ENCODE data around the gene ST3GAL4.
"Not testable (repeated sequence)": the region's sequence is repeated elsewhere in the genome, so short reads cannot be mapped to it uniquely, and the experiment has no call there.

The ST3GAL4 gene

DNA sequence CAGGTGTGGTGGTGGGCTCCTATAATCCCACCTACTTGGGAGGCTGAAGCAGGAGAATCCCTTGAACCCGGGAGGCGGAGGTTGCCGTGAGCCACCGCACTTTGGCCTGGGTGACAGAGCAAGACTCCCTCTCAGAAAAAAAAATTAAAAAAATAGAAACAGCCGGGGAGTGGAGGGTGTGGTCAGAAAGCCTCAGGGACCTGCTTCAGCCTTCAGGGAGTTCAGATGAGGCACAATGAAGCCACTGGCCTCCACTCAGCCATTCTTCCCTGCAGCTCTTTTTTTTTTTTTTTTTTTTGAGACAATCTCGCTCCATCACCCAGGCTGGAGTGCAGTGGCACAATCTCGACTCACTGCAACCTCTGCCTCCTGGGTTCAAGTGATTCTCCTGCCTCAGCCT lies 8.5 kb upstream of the ST3GAL4 start:
- not testable (repeated sequence) for DNase-seq (ENCODE audit: low spot score)

DNA sequence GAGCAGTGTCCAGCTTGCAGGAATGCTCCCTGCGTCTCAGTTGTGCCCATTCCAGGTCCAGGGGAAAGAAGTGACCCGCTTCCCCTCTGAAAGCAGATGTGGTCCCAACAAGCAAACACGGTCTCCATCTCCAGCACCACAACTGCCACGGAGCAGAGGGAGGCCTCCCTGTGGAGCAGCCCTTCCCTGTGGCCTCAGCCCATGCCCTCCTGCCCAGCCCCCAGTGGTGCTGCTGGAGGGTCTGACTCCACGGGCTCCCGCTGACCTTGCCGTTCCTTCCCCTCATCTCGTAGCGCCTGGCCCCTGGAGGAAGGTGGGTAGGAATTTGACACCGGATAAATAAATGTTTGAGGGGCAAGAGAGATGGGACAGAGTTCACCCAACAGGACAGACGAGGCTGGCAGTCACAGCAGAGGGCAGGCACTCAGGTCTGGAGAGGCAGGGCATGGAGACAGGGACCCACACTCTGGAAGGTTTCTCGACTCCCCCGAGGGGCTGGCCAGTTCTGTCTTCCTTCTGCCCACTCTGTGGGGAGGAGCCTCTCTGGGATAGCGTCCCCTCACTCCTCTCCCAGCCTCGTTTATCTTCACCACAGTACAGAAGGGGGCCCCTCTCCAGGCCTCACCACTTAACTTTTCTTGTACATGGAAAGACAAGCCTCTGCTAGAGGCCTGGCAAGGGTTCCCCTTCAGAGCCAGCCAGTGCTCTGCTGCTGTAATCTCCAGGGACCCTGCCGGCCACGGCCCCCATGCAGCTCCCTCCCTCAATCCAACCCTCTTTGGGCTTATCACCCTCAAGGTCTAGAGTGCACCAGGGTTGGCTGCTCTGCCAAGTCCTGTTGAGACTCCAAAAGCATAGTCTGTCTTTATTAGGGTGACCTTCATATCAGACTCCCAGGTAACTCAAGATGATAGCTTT lies 7.5 kb upstream of the ST3GAL4 start:
- DNase-seq (ENCODE audit: low spot score): no peak

DNA sequence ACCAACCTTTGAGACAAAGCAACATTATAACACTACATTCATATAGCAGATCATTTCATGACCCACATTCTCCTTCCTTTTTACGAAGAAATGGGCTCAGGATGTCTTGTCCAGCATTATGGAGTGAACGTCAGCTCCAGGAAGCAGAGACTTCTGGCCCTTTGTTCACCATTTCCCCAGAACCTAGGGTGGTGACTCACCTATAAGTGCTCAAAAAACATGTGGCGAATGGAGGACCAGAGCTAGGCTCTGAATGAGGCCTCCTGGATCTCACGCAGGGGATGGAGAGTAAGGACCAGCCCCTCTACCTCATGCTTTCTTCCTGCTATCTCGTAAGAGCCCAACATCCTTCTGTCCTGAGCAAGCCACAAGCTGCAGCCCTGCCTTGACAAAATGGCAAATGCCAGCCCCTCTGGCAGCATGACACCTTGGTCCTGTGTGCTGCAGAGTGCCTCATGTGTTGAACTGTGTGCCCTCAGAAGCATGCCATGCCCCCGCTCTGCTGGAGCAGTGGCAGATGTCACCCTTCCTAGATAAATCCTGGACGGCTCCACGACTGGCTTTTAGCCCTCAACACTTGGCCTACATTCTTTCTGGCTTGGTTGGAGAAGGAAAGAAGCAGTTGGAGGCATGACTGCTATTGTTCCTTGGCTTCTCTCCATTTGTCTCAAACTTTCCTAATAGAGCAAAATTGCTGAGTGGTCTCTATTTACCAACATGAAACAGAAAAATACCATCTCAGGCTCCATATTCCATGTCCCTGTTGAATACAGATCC lies 6.5 kb upstream of the ST3GAL4 start:
- DNase-seq (ENCODE audit: low spot score): no peak

DNA sequence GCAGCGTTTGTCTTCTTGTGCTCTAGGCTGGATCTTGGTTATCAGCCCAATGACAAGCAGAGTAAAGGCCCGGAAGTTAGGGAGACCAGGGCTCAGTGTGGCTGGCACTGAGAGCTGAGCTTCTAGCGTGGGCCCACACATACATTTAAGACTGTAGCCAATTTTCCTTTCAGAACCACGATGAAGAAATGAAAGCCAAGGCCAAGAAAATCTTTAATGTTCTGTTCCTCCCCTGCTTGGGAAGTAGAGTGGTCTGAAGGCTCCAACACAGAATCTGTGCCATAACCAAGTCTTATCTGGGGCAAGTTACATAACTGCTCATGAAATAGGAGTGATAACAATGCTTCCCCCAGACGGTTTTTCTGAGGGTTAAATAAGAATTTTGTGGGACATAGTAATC lies 4.7 kb upstream of the ST3GAL4 start:
- DNase-seq (ENCODE audit: low spot score): no peak

DNA sequence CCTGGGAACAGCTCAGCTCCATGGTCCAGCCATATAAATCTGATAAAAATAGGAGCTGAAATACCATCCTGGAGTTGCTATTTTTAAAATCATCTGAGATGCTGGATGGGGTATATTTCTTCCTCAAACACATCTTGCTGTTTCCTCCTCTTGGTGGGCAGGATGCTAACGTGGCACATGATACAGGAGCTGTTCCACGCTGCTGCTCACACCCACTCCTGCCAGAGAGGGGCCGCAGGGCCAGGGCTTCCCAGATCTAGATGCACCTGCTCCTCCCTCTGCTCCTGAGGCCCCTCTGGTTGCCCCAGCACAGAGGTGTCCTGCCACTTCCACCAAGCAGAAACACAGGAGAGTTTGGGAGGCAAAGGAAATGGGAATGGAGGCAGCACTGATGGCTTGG lies 3.3 kb upstream of the ST3GAL4 start:
- DNase-seq (ENCODE audit: low spot score): no peak

DNA sequence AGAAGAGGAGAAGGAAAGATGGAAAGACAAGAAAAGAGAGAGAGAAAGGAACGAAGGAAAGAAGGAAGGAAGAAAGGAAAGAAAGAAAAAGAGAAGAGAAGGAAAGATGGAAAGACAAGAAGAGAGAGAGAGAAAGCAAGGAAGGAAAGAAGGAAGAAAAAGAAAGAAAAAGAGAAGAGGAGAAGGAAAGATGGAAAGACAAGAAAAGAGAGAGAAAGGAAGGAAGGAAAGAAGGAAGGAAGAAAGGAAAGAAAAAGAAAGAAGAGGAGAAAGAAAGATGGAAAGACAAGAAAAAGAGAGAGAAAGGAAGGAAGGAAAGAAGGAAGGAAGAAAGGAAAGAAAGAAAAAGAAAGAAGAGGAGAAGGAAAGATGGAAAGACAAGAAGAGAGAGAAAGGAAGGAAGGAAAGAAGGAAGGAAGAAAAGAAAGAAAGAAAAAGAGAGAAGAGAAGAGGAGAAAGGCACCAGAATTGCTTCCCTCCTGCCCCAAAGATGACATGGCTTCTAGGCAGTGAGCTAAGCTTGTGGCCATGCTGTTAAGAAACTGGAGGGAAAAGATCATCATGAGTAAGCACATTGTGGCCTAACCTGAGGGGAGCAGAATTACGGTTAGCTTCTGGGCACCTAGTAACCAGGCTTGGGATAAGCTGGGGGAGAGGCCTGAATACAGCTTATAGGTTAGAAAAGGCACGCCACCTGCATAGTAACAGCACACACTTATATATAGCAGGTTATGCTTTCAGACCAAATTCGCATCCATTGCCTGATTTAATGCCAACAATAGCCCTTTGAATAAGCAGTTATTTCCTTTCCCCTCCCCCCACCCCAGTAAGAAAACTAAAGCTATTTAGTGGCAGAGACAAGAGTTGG lies 2.3 kb upstream of the ST3GAL4 start:
- DNase-seq (ENCODE audit: low spot score): no peak

DNA sequence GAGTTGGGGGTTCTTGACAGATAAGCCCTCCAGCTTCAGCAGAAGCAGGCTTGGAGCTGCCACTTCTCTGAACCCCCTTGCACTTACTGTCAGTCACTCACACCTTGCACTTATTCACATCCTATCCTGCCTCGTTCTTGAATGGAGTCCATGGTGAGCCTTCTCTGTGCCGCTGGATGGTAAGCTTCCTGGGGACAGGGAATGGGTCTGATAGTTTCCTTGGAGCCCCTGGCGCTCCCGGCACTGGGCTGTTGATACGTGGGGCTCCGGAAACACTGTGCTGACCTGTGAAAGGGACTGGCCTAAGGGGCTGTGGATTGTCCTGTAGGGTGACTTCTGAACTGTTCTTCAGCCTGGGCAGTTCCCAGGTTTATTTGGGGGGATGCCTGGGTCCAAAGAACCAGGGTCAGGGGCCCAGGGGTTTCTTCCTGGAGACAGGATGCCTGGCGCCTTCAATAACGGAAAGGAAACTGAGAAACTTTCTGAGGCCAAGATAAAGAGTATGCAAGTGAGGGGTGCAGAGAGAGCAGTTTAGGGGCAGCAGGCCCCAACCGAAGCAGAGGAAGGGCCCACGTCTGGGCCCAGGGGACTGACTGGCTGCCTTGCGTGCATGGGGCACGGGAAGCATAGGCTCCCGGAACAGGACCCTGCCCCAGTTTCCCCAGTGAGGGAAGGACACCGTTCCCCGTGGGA lies 709 bp upstream of the ST3GAL4 start:
- DNase-seq (ENCODE audit: low spot score): no peak

DNA sequence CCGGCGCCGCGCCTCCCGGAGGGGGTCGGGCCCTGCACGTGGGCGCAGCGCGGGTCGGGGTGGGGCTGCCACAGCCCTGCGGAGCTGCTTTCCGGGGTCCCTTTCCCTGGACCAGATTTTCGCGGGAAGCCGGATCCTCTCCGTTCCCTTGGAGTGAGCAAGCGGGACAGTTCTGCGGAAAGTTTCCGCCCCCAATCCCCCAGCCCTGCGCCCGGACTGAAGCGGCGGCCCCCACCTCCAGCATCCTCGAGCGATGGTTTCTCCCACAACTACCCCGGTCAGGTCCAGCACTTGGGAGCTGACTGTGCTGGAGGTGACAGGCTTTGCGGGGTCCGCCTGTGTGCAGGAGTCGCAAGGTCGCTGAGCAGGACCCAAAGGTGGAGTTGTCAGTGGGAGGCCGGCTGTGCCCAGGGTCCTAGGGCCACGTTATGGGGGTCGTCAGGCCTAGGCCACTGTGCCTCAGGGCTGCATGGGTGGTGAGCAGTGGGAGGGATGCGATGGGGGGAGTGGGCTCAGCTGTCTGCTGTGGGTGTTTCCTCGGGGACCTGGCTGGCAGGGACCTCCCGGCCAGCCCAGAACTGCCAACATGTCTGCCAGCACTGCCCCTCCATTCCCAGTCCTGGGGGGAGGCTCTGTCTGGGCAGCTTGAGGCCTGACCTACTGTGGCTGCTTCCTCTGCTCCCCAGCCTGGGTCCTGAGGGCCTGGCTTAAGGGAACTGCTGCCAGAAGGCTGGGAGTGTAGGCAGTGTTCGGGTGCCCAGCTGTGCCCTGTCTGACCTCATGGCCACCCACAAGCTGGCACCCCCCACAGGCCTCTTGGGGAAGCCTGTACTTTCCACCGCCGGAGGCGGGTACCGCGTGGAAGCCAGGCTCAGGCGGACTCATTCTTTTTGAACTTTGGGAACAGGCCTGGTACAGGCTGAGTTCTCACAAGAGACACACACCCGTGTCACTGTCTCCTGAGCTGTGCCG lies 726 bp downstream of the ST3GAL4 start:
- DNase-seq (ENCODE audit: low spot score): peak; percentile 73

DNA sequence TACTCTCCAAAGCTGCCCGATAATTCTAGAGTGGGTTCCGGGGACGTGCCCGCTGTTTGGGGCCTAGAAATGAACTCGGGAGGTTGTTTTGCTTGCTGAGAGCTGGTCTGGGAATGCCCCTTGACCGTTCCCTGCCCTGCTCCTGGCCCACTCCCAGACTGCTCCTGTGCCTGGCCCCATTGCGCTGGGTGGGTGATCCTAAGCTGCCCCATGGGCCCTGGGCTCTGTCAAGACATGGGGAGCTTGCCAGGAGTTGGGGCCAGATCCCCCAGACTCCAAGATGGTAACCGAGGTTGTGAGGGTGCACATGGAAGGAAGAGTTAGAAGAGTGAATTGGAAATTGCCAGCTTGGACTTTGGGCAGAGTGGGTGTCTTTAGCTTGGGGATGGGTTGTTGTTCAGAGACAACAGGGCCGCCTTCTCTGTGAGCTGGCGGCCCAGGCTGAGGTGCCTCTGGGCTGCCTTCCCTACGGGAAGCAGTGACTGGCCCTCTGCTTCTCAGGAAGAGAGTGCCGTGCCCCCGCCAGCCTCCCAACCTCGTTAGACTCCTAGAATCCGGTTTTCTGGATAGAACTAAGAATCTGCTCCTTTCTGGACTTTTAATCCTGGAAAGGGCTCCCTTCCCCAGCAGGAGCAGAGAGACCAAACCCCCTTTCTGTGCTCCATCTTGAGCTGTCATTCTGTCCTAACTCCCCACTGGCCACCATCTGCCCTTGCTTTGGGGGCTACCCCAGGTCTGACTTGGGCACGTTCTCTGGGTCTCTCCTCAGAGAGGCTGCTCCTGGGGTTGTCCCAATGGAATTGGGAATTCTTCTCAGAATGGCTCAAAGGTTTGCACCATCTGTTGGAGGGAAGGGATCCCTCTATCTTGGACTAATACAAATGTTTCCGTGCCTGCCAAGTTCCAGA lies 1.8 kb downstream of the ST3GAL4 start:
- no peak for DNase-seq (ENCODE audit: low spot score)

DNA sequence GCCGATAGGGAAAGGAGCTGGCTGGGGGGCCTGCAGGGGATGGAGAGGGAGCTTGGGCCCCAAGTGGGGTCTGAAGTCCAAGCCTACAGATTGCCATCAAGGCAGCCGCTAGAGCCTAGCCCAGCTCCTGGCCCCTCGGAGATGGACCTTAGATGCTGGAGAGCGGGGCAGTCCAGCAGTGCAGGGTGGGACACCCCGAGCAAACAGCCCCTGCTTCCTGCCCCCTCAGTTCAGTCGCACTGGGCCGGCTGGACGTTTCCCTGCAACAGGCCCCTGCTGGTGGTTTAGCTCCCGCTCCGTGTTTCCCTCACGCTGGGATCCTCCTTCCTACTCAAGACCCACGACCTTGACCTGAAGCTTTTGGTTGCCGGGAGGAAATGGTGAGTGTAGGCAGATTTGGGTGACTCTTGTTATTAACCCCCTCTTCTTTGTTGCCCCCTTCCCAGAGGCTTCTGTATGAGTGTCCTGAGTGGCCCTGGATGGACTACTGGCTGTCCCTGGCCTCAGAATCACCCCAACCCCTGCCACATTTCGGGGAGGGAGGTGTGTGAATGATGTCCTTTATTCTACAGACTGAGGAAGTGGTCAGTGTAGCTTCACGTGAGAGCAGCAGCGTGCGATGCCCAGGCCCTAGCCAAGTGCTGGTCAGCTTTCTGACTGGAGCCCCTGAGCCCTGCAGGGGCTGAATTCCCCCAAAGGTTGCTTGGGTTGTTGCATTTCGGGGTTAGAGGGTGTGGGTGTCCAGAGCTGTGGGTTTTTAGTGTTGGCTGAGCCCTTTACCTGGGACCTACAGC lies 2.7 kb downstream of the ST3GAL4 start:
- no peak for DNase-seq (ENCODE audit: low spot score)

DNA sequence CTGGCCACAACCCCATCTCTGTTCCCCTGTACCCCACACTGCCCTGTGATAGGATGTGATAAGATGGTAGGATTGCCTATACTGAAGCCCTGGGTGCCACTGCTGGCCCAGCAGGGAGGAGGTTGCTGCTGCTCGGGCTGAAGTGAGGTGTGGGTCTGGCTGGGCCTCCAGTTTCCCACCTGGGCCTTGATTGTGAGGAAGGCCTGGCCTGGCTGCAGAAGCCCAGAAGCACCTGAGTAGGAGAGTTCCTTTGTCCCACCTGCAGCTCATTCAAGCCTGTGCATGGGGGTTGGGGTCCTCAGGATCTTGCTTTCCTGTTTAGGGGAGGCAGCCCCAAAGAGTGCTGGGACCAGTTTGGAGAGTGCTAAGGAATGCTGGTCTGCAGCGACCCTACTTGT lies 3.3 kb downstream of the ST3GAL4 start:
- DNase-seq (ENCODE audit: low spot score): no peak

DNA sequence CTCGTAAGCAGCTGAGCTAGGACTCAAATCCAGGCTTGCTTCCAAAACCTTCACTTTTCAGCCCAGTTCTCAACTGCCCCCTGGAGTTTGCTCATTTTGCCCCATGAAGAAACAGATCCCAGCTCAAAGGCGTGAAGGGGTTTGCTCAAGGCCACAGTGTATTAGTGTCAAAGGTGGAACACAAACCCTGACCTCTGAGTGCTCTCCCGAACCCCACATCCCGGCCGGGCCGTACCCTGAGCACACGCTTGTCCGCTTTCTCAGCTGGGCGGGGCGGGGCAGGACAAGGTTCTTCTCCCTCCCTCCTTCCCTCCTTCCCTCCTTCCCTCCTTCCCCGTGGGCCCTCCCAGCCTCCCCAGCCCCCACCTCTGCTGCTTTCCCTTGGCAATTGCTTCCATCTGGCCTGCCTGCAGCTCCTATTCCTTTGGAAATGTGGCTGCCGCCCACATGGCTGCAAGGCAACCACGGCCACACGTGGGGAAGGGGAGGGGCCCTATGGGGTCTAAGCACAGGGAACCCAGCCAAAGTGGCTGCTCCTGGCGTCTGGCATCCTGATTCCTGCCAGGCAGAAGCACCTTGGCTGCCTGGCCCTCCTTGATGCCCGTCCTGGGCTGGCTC lies 4.1 kb downstream of the ST3GAL4 start:
- DNase-seq (ENCODE audit: low spot score): no peak

DNA sequence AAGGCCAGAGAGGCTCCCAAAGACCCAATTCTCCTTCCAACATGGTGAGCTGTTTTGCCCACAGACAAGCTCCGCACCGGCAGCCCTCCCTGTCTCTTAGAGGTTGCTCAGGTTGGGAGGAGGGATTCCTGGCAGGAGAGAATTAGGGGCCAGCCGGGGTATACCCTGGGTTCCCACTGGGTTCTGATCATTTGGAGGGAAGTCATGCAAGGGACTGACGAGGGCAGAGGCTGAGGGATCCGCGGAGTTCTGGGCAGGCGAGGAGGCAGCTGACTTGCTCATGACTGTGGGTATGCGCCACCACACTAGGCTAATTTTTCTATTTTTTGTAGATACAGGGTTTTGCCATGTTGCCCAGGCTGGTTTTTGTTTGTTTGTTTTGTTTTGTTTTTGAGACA lies 4.6 kb downstream of the ST3GAL4 start:
- DNase-seq (ENCODE audit: low spot score): no peak

DNA sequence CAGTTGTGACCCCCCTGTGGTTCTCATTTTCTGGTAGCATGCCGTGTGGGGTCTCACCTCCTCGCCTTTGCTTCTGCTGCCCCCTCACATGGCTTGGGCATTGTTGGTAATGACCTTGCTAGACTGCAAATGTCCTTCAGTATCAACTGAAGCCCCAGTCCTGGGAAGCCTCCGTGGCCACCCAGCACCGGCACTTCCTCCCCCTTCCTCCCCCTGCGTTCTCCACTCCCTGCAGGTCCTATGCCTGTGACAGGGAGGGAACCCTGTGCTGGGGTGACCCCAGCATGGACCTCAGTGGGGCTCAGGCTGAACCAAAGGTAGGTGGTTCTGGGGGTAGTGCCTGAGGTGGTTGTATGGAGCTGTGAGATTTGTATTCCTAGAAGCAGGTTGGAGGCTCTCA lies 5.9 kb downstream of the ST3GAL4 start:
- DNase-seq (ENCODE audit: low spot score): no peak

DNA sequence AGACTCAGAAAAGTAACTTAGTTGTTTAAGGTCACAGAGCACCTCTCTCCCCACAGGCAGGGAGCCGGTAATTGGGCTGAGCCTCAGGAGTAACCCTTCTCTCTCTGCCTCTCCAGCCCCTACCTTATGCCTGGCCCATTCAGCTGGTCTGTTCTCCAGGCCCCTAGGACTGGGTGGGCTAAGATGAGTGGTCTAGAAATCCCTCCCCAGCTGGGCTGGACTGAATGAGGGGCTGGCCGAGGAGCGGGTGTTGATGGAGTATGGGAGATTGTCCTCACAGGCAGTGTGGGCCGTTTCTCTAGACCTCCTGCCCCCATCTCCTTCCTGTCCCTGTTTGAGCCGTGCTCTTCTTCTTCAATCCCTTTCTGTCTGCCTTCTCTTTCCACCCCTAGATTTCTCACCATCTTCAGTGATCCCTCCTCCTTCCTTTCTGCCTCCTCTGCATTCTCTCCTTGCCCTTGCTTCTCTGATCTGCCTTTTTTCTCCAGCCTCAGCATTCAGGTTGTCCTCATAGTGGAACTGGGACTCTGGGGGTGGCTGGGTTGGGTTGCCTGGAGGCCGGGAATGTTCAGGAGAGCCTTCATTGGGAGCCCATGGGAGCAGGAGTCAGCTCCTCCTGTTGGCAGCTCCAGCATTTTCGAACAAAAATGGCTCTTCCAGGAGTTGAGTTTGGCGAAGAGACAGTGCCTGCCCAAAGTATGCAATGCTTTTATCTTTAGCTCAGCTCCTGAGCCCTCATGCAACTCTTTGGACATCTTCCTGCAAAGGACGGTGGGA lies 7.6 kb downstream of the ST3GAL4 start:
- no peak for DNase-seq (ENCODE audit: low spot score)

DNA sequence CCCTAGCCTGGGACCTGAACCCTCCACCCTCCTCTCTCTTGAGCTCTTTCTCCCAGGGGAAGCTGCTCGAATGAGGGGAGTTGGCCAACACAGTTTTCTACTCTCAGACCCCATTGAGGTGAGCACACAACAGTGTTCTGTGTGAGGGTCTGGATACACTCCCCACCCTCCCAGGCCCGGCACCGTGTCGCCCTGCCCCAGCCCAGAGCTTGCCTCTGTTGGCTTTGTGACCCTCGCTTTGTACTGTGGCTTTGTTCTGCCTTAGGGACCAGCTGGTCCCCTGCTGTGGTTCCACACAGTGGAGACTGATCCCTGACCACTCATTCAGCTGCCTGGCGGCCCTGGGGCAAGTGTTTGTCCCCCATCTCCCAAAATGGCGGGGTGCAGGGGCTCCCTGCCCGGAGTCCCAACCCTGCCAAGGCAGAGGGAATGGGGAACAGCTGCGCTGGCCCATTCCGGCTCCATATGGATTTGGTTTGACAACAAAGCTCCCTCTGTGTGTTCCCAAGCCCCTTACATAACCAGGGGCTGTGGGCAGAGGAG lies 8.3 kb downstream of the ST3GAL4 start:
- DNase-seq (ENCODE audit: low spot score): no peak

DNA sequence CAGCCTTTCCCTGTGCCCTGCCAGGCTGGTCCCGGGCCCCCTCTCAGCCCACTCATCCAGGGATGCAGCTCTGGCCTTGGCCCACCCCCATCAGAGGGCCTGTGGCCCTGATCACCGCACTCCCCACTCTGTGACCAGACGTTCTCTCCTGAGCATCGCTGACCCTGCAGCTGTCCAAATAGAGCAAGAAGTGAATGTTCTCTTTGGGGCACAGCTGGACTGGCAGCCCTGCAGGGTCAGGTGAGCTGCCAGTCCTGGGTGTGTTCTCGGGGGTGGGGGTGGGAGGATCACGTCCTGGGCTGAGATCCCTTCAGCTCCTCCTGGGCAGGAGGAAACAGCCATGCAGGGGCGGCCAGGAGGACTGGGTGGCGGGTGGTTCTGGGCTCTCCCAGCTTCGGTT lies 9.2 kb downstream of the ST3GAL4 start:
- DNase-seq (ENCODE audit: low spot score): not testable (repeated sequence)

Measured in hepatic stellate cell (primary cell).